DMS153 treated with DMSO at 0.1 percent for 48 hours (cell line): ENCODE measurements around the gene CPA3.

Experiments used
- DNase-seq: peaks from one replicate; lab custom pipeline; 2025; ENCODE audit not compliant: unreplicated experiment; lab: John Stamatoyannopoulos, UW

Gene CPA3

DNA sequence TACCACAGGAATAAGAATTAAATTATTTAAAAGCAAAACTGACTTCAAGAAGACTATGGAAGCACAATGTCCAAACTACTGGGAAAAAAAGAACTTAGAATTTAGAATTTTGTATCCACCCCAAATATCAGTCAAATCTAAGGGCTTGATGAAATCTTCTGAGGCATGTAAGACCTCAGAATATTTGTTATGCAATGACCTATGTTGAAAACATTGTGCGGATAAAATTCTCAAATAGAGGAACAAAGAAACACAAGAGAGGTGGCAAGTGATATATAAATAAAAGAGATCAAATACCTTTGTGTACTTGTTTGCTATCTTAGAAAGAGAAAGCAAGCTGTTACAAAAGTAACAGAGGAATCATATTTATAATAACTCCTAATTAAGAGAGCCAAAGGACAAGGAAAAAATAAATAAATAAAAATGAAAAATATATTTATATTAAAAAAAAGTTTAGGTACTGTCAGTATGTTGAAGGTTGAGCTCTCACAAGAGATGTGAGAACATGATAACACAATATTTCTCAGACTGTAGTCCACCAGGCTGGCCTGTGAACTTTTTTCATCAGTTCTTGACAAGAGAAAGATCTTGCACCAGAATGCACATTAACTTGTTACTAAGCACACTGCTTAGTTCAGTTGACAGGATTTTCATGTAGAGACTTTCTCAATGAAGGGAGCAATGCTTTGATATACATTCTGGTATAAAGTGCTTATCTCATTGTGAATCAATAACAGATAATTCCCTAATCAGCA, 50.0 kb downstream of the CPA3 start:
- no peak for DNase-seq

- DNase-seq = no peak
These were observed 51.0 kb downstream of the CPA3 start for GRCh38 chr3:148916132-148916531.

DNA sequence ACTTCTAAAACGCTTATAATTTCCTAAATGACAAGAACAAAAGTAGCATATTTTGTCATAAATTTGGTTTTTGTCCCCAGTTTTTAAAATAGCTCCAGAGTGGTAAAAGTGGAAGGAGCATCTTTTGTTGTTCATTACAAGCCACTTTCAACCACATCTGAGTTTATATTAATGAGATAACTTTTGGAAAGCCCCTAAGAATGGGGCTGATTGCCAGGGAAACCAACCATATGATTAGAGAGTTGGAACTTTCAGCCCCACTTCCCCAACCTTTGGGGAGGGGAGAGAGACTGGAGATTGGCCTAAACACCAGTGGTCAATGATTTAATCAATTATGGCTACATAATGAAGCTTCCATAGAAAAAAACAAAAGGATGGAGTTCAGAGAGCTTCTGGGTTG, 57.4 kb downstream of the CPA3 start:
- DNase-seq = no peak

DNA sequence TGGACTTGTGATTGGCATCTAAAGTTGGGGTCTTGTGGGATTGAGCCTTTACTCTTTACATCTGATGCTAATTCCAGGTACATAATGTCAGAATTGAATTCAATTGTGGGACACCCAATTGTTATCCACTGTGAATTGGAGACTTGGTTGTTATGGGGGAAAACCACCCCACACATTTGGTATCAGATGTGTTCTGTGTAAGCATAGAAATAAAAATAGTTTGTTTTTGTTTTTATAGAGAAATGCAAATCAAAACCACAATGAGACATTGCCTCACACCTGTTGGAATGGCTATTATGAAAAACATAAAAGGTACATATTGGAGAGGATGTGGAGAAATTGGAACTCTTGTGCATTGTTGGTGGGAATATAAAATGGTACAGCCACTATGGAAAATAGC, 58.5 kb downstream of the CPA3 start:
- DNase-seq = no peak

DNA sequence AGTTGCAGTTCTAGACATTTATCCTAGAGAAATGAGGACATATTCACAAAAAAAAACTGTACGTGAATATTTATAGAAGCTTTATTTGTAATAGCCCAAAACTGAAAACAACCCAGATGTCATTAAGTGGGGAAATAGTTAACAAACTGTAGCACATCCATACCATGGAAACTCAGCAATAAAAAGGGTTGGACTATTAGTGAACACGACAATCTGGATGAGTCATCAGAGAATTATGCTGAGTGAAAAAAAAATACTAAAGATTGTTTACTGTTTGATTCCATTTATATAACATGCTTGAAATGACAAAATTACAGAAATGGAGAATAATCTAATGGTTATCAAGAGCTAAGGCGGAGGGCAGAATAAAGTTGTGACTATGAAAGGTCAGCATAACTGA, 59.5 kb downstream of the CPA3 start:
- DNase-seq = no peak

DNA sequence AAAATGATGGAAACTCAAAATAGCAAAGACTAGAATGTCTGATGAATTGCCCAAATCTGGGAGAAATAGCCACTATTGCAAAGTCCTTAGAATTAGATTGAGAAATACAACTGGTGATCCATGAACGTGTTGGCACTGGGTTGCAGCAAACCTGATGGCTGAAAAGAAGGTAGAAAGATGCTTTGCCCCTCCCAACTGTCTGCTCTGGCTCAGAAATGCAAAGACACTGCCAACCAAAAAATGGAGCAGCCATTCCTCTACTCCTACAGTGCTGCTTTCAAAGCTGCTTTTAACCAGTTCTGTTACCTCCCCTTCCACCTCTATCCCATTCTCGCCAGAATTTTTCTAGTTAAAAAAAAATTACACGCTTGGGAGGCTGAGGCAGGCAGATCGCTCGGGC, 60.7 kb downstream of the CPA3 start:
- DNase-seq = no peak

GRCh38 chr3:148930752-148931151, 65.7 kb downstream of the CPA3 start:
- DNase-seq = no peak

GRCh38 chr3:148931574-148931973, 66.5 kb downstream of the CPA3 start:
- no peak for DNase-seq

GRCh38 chr3:148932972-148933371, 67.9 kb downstream of the CPA3 start:
- DNase-seq = no peak

GRCh38 chr3:148937467-148938255, 72.6 kb downstream of the CPA3 start:
- no peak for DNase-seq

GRCh38 chr3:148938306-148938705, 73.2 kb downstream of the CPA3 start:
- DNase-seq = no peak

- DNase-seq = no peak
These were observed 73.8 kb downstream of the CPA3 start for GRCh38 chr3:148938936-148939335.

DNA sequence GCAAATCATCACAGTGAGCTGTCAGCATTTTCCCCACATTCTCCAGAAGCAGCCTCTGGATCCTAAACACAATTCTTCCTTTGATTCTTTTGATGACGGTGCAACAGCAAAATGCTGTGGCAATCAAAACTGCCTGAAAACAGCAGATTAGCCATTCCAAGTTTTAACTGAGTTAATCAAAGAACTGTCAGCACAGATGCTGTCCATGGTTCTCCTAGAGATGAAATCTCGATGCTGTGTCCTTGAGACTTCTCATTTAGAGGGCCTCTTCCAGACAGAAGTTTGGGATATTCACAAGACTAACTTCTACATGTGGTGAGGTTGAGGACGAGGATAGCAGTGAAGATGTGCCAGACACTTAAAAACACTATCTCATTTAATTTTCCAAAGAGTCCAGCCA, 75.9 kb downstream of the CPA3 start:
- no peak for DNase-seq

DNA sequence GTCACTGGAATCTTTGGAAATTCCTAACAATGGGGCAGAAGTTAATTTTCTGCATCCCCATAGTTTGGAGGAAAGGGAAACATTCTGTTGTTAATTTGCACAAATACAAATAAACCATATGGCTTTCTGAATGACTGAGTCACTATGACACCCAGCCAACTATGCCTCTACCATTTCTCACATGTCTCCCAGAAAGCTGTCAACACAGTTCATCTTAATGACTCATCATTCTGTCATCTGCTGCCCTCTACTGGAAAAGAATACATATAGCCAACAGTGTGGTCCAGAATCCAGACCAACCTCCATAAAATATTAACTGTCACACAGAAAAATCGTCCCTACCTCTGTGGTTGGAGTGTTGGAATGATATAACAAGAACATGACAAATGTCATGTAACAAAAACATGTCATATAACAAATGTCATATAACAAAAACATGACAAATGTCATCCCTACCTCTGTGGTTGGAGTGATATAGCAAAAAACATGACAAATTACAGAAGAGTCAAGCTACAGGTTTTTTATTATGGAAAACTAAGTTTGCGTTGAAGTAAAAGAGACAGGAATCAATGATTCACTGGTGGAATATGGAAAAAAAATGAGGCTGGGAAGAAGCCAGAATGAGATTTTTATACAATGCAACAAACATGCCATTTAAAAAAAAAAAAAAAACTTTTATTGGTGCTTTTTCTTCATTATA, 78.6 kb downstream of the CPA3 start:
- DNase-seq = peak; percentile 70

DNA sequence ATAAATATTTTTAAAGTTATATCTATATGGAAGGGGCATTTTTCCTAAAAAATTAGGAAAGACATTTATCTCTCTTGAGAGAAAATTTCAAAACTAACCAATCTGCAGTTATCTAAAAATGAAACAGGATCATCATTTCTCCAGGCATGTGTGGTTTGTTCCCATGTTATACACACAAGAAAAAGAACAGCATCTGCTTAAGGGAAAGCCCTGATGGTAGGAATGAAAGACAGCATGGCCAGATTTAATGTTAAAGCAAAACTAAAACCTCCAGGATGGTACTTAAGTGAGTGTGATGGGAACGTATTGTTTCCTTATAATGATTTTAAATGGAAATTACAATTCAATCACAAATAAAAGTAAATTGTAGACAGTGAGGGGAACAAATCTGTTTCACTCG, 80.0 kb downstream of the CPA3 start:
- DNase-seq = no peak
